H54 (cell line): ENCODE measurements around the gene ADORA3.

ENCODE experiments used
- DNase-seq: peaks from one replicate; pipeline ENCODE4 v3.0.0; 2011; ENCODE audit warnings: low spot score, mixed read lengths; ENCODE audit not compliant: insufficient read length
- FAIRE-seq: peaks from 3 replicates; lab custom pipeline; 2011; peaks lifted over from hg19 to GRCh38; lab: Jason Lieb, UNC
- POLR2A ChIP-seq: IDR thresholded peaks from 2 replicates; pipeline ENCODE4 v1.6.1; 2011; ENCODE audit warnings: low read depth, mild to moderate bottlenecking, low read length

Gene ADORA3

GRCh38 chr1:111476761-111477309 lies 26.6 kb downstream of the ADORA3 start:
- DNase-seq = no peak
- no peak for FAIRE-seq

GRCh38 chr1:111476214-111476613 lies 27.2 kb downstream of the ADORA3 start:
- DNase-seq = no peak
- FAIRE-seq = no peak
- no peak for TF ChIP-seq POLR2A

More at GRCh38 chr1:111476761-111477309, 26.6 kb downstream of the ADORA3 start:
- no peak for TF ChIP-seq POLR2A

- TF ChIP-seq POLR2A = no peak
- FAIRE-seq = no peak
- no peak for DNase-seq
These were observed 27.7 kb downstream of the ADORA3 start for GRCh38 chr1:111475701-111476100.

- DNase-seq (no peak), FAIRE-seq (no peak)
- TF ChIP-seq POLR2A = no peak
These were observed 28.9 kb downstream of the ADORA3 start for GRCh38 chr1:111474521-111474920.

- FAIRE-seq (no peak), DNase-seq (no peak)
- no peak for TF ChIP-seq POLR2A
These were observed 29.3 kb downstream of the ADORA3 start for GRCh38 chr1:111474106-111474505.

GRCh38 chr1:111471538-111471937 lies 31.9 kb downstream of the ADORA3 start:
- TF ChIP-seq POLR2A = no peak
- DNase-seq = no peak
- no peak for FAIRE-seq

GRCh38 chr1:111471012-111471411 lies 32.4 kb downstream of the ADORA3 start:
- TF ChIP-seq POLR2A = no peak
- DNase-seq = no peak
- no peak for FAIRE-seq

GRCh38 chr1:111470596-111470995 lies 32.8 kb downstream of the ADORA3 start:
- no peak for TF ChIP-seq POLR2A
- DNase-seq (no peak), FAIRE-seq (no peak)

GRCh38 chr1:111469539-111469938 lies 33.9 kb downstream of the ADORA3 start:
- FAIRE-seq = no peak
- DNase-seq = no peak

GRCh38 chr1:111468717-111469100 lies 34.7 kb downstream of the ADORA3 start:
- no peak for TF ChIP-seq POLR2A
- FAIRE-seq (no peak), DNase-seq (no peak)

More at GRCh38 chr1:111469539-111469938, 33.9 kb downstream of the ADORA3 start:
- TF ChIP-seq POLR2A = no peak

- DNase-seq (no peak), FAIRE-seq (no peak)
- no peak for TF ChIP-seq POLR2A
These were observed 35.3 kb downstream of the ADORA3 start for GRCh38 chr1:111467865-111468716.

GRCh38 chr1:111466480-111466879 lies 37.0 kb downstream of the ADORA3 start:
- DNase-seq = no peak
- TF ChIP-seq POLR2A = no peak
- FAIRE-seq = no peak

- FAIRE-seq (no peak), DNase-seq (no peak)
- no peak for TF ChIP-seq POLR2A
These were observed 37.7 kb downstream of the ADORA3 start for GRCh38 chr1:111465754-111466153.

- TF ChIP-seq POLR2A = no peak
- FAIRE-seq (peak; percentile 97), DNase-seq (peak; percentile 27)
These were observed 40.3 kb downstream of the ADORA3 start for GRCh38 chr1:111463029-111463683.

GRCh38 chr1:111462370-111463028 lies 40.9 kb downstream of the ADORA3 start:
- no peak for TF ChIP-seq POLR2A
- no peak for DNase-seq
- no peak for FAIRE-seq
